HFF-Myc (cell line): ENCODE results near the gene NOX1.

Source experiments
- DNase-seq: peaks from one replicate; pipeline ENCODE4 v3.0.0-alpha.2; 2011; ENCODE audit warnings: low read depth; ENCODE audit errors: extremely low read depth
- H3K4me3 ChIP-seq: replicated peaks from 2 replicates; pipeline ENCODE4 v1.5.1; 2011; ENCODE audit warnings: low read depth, mild to moderate bottlenecking, control low read depth, low read length
- CTCF ChIP-seq: IDR thresholded peaks from 2 replicates; pipeline ENCODE4 v1.5.1; 2012; ENCODE audit warnings: mild to moderate bottlenecking, low read depth, low read length, control low read depth; ENCODE audit errors: missing control alignments

The NOX1 gene

GRCh38 chrX:100863326-100863864, 10.8 kb downstream of the NOX1 start:
- TF ChIP-seq CTCF: no peak
- no peak overlapping the region for H3K4me3 ChIP-seq
- no peak for DNase-seq

DNA sequence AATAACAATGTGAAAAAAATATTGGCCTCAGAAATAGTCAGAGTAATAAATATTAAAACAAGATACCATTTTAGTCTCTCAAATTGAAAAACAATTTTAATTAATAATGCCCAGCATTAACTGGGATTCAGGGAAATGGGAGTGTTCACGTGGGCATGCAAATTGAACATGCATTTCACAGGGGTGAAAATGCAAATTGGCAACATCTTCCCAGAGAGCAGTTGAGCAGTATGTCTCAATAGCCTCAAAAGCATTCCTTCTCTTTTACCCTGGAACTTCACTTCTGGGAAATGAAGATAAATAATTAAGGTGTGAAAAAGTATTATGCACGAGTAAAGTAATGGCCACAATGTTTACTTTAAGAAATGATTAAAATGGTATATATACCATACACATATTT, 21.3 kb downstream of the NOX1 start:
- no peak for TF ChIP-seq CTCF
- H3K4me3 ChIP-seq: no peak overlapping the region
- DNase-seq: no peak

DNA sequence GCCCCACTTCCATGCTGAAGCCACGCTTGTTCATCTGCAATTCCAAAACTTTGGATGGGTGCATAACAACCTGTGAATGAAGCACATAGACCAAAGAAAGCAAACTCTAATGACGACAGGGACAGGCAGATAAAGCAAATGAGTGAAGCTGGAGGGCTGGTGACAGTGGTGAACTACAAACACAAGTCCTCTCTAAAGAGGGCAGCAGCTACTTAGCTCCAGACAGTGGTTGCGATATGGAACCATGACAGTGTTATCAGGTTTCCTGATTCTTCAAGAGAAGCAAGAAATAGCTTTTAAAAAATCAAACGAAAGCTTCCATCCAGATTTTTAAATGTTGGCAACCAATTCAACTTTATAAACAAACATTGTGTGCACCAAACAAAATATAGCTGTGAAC, 23.8 kb downstream of the NOX1 start:
- H3K4me3 ChIP-seq: no peak overlapping the region
- TF ChIP-seq CTCF: no peak
- DNase-seq: no peak

- no peak for TF ChIP-seq CTCF
- no peak for DNase-seq
- H3K4me3 ChIP-seq: no peak overlapping the region
Measured at GRCh38 chrX:100831219-100831946, 42.8 kb downstream of the NOX1 start.

- no peak for DNase-seq
- no peak for TF ChIP-seq CTCF
- H3K4me3 ChIP-seq: no peak overlapping the region
Measured at GRCh38 chrX:100830547-100830946, 43.6 kb downstream of the NOX1 start.

GRCh38 chrX:100830143-100830542, 44.0 kb downstream of the NOX1 start:
- TF ChIP-seq CTCF: no peak
- no peak overlapping the region for H3K4me3 ChIP-seq
- no peak for DNase-seq

DNA sequence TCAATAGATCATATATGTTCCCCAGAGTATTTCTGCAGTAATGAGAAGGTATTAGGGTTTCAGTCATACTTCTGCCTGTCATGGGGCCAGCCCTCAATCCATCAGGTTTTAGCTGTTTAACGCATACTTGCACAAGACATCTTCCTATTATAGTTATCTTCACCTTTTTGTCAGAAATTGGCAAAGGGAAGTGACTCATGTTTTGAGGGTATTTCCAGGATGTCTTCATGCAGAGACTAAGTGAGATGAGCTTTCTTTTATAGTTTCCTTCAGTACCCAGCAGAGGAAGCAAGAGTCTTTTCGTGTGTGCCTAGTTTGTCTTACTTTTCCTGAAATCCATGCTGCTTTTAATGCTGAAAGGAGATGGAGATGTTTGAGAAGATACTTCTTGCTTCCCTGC, 44.4 kb downstream of the NOX1 start:
- no peak for TF ChIP-seq CTCF
- no peak overlapping the region for H3K4me3 ChIP-seq
- no peak for DNase-seq
